ENCODE data around the gene UNC5A. TPM values are rescaled to one million over a fixed set of nuclear protein-coding genes. Genes with fewer than 3 reads are reported as not detected.

UNC5A gene
- total and polyA plus RNA-seq, 10 of the 15 experiments (the other 5 are each of a cell fraction or from before 2014, with no cell fraction given): not detected

- H3K4me2 ChIP-seq (ENCODE audit: control insufficient read depth, insufficient read depth): no peak overlapping the region
- no peaks in the 10 kb centered on the region for H3K79me2 ChIP-seq (ENCODE audit: control insufficient read depth, insufficient read depth, low read length)
- in situ Hi-C loops (cut with MboI): no loop called here
- 6% methylated on average over 2 of the region's 2 CpGs for WGBS (ENCODE audit: insufficient coverage, insufficient replicate concordance, low lambda C conversion rate, missing lambda C conversion rate)
- DNase-seq (ENCODE audit: low read depth, low spot score): no peak
- CTCF ChIA-PET: interaction anchor here (1.3 kb wide), 1 partner anchor 136 kb away, joined by 4 read pairs; no protein-coding TSS in a partner anchor
- no peak for FAIRE-seq
- no peaks in the 10 kb centered on the region for H3K36me3 ChIP-seq (ENCODE audit: control insufficient read depth in 2 of 2, insufficient read depth in 2 of 2, low read length in 1 of 2)
- H3K27ac ChIP-seq (ENCODE audit: control insufficient read depth, insufficient read depth): no peak overlapping the region
- ATAC-seq: no peak
- H4K20me1 ChIP-seq (ENCODE audit: control insufficient read depth, insufficient read depth): no peaks in the 10 kb centered on the region
- intact Hi-C loops (cut with micrococcal nuclease; ENCODE audit: unreplicated experiment): no loop called here
- SMC1A ChIA-PET (ENCODE audit: uncharacterized antibody, unreplicated experiment): no interaction called here
- TF ChIP-seq E2F4 (IDR thresholded peaks at IDR 0.05; ENCODE audit: low read depth, low read length) (no peak), EED (IDR thresholded peaks at IDR 0.05; ENCODE audit: low read depth) (no peak), POLR2AphosphoS5 (IDR thresholded peaks at IDR 0.05; ENCODE audit: low read length) (no peak), SUZ12 (IDR thresholded peaks at IDR 0.05; ENCODE audit: unreplicated experiment) (no peak), USF2 (IDR thresholded peaks at IDR 0.05; ENCODE audit: borderline replicate concordance, low read depth, low read length) (no peak), SMAD5 (IDR thresholded peaks at IDR 0.05; ENCODE audit: low read depth) (no peak), RUNX3 (IDR thresholded peaks at IDR 0.05; ENCODE audit: low read length) (no peak), ZNF687 (IDR thresholded peaks at IDR 0.05) (no peak), BHLHE40 (IDR thresholded peaks at IDR 0.05; ENCODE audit: borderline replicate concordance in 1 of 2, low read depth in 2 of 2, low read length in 1 of 2) (no peak), TCF12 (IDR thresholded peaks at IDR 0.05; ENCODE audit: low read depth, low read length) (no peak)
- H2AFZ ChIP-seq (ENCODE audit: control insufficient read depth, low read depth, low read length): no peak overlapping the region
- no peak overlapping the region for H3K9ac ChIP-seq (ENCODE audit: control insufficient read depth, insufficient read depth, low read length)
- POLR2A ChIA-PET: no interaction called here
- no peak overlapping the region for H3K4me3 ChIP-seq
- no peaks in the 10 kb centered on the region for H3K4me1 ChIP-seq (ENCODE audit: control insufficient read depth, insufficient read depth, low read length)
- peaks cover 0 to 2% of the 10 kb centered on the region in 2 experiments; a peak in 2 of 4 replicates for H3K27me3 ChIP-seq (replicated peaks in 1 of 2; ENCODE audit: control insufficient read depth in 2 of 2, insufficient read depth in 2 of 2, low read length in 1 of 2)
- BruUV-seq (replicated peaks): no TSS peak
- RAD21 ChIA-PET (ENCODE audit: unreplicated experiment): no interaction called here
- no peaks in the 10 kb centered on the region for H3K9me3 ChIP-seq (replicated peaks; ENCODE audit: control insufficient read depth, insufficient read depth, low read length)
These were observed 13.4 kb upstream of the UNC5A start for GRCh38 chr5:176796970-176797369.

All from GM12878 (cell line).